GM18520 (cell line): ENCODE data around the gene CCDC88C.

Source experiments
- ATAC-seq: cut with Tn5 transposase; IDR thresholded peaks from one replicate; pipeline ENCODE4 v1.9.1; 2021; ENCODE audit not compliant: unreplicated experiment

The CCDC88C gene

GRCh38 chr14:91313852-91314251 lies 103.8 kb downstream of the CCDC88C start:
- ATAC-seq: no peak

GRCh38 chr14:91313154-91313850 lies 104.3 kb downstream of the CCDC88C start:
- no peak for ATAC-seq

DNA sequence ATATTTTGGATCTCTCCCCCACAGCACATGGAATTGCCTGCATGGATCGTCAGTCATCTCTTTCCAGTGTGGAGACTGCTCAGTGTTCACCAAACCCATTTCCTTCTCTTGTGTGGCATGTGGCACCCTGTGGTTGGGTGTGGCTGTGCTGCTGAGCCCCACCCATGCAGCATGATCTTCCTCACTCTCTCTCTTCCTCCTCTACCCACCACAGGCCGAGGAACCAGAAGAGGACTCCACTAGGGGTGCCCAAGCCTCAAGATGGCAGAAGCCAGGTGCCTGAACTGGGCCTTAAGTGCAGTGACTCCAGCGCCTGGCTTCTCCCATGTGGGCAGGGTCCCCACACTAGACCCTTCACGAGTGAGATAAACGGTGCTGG lies 106.3 kb downstream of the CCDC88C start:
- ATAC-seq: no peak

- no peak for ATAC-seq
Measured at GRCh38 chr14:91310606-91311283, 106.9 kb downstream of the CCDC88C start.

- no peak for ATAC-seq
Measured at GRCh38 chr14:91309756-91310280, 107.8 kb downstream of the CCDC88C start.

DNA sequence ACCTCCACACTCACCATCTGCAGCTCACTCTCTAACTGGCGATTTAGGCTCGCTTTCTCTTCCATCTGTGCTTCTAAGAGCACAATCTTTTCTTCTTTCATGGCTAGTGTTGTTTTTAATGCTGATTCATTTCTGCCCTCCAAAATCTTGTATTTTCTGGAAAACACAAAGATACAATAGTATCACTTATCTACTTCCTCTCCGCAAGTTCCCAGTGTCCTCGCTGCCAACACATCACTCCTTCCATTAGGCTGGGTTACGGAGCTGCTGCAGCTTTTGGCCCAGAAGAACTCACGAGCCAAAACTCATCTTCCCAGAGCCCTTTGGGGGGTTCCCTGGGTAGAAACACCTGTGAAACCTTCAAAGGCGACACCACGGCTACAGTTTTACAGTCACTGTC lies 109.3 kb downstream of the CCDC88C start:
- ATAC-seq: no peak

- ATAC-seq: no peak
Measured at GRCh38 chr14:91307652-91308051, 110.0 kb downstream of the CCDC88C start.

- no peak for ATAC-seq
Measured at GRCh38 chr14:91307046-91307445, 110.6 kb downstream of the CCDC88C start.

DNA sequence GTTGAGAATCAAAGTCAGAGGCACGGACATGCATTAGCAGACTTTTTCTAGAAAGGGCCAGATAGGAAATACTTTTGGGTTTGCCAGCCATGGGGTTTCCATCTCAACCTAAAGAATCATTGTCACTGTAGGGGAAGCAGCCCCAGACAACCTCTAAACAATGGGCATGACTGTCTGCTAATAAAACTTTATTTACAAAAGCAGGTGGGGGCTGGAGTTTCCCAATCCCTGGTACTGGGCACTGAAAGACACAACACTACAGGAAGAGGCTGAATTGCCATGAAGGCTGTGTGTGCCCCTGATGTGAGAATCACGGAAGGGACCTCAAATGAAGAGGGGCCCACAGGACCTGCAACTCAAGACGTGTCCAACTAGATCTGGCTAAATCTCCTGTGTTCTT lies 111.1 kb downstream of the CCDC88C start:
- ATAC-seq: no peak

GRCh38 chr14:91305650-91306431 lies 111.8 kb downstream of the CCDC88C start:
- no peak for ATAC-seq

- ATAC-seq: no peak
Measured at GRCh38 chr14:91303924-91304229, 113.7 kb downstream of the CCDC88C start.

- ATAC-seq: no peak
Measured at GRCh38 chr14:91303091-91303923, 114.3 kb downstream of the CCDC88C start.

- no peak for ATAC-seq
Measured at GRCh38 chr14:91302391-91302790, 115.2 kb downstream of the CCDC88C start.

DNA sequence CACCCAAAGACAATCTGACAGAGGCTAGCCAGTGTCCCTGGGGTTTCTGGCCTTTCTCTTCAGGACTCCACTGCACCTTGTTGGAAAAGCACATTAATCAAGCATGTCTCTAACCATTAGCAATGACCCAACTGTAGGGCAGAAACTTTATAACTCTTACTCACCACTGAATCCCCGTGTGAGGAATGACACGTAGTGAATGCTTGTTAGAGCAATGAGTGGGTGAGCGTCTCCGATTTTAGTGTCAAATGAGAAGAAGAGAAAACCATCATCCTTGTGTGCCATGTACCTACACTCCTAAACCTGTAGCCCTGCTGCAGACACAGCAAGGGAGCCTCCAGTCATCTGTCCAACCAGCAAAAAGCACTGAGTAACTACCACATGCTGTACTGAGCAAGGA lies 116.7 kb downstream of the CCDC88C start:
- no peak for ATAC-seq

- ATAC-seq: no peak
Measured at GRCh38 chr14:91300283-91300895, 117.2 kb downstream of the CCDC88C start.

GRCh38 chr14:91299121-91300115 lies 118.2 kb downstream of the CCDC88C start:
- ATAC-seq: no peak

GRCh38 chr14:91298576-91298975 lies 119.0 kb downstream of the CCDC88C start:
- ATAC-seq: no peak

- no peak for ATAC-seq
Measured at GRCh38 chr14:91297081-91297711, 120.4 kb downstream of the CCDC88C start.
